GM18499 (cell line): ENCODE measurements around the gene GNAQ.
"Not testable (repeated sequence)": the region's sequence is repeated elsewhere in the genome, so short reads cannot be mapped to it uniquely, and the experiment has no call there.

ENCODE experiments used
- ATAC-seq: cut with Tn5 transposase; IDR thresholded peaks from one replicate; pipeline ENCODE4 v1.9.1; 2021; ENCODE audit warnings: moderate number of reproducible peaks; ENCODE audit not compliant: insufficient read depth, unreplicated experiment

GNAQ gene

DNA sequence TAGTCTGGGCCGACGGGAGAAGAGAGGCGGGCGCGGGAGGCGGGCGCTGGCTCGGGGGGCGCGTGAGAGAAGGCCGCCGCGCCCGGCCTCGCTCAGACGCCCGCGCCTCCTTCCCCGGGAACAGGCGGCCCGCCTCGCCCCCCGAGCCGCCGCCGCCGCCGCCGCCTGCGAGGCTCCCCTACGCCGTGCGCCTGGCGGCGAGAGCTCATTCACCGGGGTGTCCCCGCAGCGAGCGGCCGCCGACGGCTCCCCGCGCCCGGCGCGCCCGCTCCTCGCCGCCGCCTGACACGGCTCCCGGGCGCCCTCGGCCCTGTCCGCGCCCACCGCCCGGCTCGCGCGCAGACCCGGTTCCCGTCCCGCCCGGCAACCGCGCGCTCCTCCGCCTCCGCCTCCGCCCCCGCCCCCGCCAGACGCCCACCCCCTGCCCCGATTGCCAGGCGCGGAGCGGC, at the start of gene GNAQ:
TSS of gene GNAQ (minus strand) at position 368 of the 449 bp plus-strand sequence. CDS start 576 bp downstream, outside the sequence.
- ATAC-seq: no peak

DNA sequence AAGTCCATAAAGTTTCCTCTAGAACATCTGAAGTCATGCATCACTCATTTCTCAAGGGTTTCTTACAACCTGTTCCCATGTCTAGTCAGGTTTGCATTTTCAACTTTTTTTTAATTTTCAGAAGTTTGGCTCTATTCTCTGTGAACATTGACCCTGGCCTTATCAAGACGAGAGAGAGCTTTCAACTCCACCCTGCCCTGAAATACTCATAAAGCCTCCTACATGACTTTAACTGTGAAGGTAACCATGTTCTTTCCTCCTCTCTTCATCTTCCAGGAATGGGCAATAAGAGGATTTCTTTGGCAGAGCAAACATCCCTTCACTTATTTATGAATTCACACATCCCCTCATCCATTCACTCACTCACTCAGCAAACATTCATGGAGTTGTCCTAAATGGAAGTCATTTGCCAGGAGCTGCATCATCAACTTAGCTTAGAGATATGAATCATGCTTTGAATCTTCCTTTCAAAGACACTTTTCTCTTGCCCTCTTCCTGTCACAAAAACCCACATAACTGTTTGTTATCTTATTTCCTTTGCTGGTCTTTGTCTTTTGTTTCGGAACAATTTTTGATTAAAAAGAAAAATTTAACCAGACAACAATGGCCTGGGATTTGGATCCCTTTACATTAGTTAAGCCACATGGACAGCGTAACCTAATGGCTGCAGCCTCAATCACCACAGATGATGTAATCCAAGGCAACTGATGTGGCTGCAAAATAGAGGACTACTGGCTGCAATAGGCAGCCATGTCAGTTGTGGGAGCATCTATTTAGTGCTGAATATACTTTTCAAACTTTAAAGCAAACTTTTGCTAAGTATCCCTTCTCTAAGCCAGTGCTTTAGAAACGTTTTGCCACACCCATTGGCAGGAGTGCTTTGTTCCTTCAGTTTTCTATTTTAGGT, 43.0 kb upstream of the GNAQ start:
- no peak for ATAC-seq

DNA sequence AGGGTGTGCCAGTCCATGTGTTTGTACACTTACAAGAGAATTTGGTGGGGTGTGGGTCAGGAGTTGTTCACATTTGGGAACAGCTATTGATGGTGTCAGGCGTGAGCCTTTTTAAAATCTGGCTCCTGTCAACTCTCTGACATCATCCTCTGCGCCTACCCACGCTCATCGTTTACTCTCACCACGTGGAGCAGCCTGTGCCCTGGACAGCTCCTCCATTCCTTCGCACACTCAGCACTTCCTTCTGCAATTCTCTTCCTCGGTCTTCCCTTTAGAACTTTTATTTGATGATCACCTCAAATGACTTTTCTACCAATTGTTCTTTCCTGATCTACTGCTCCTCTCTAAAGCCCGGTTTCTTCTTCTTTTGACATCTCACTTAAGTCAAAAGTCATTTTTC, 42.1 kb upstream of the GNAQ start:
- ATAC-seq: no peak

DNA sequence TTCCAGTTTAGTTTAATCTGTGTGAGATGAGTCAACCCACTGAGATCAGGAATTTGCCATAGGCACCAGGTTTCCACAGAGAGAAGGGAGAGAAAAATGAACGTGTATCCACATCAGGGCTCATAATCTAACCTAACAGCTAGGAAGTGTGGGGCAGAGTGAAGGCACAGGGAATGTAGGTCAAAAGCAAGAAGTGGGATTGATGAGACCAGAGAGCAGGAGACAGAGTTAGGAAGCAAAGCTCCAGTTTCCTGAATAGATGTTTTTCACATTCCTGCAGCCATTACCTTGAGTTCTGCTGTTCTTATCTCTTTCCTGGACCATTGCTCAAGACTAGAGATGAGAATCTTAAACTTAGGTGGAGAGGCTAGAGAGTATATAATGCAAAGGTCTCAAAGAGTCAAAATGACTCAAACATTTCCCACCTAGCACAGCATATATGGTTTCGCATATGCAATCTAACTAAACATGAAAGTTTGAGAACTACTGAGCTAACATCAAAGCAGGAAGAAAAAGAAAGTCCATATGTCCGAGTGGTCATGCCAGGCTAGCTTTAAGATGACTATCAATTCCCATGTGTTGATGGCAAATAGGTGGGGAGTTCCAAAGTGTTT, 41.1 kb upstream of the GNAQ start:
- ATAC-seq: no peak

DNA sequence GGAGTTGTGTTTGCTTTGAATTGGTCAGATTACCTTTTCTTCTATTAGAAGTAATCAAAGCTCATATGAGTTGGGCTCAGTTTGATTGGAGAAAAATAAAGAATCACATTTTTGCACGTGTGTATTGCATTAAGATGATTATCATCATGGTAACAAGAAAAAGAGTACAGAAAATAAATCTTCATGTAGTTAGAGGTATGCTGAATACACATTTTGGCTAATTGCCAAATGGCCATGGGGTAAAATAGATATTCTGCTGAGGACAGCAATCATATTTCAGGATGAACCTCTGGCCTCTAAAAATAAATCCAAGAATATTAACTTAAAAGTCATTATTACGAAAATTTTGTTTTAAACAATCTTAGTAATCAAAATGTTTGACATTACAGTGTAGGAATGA, 38.9 kb upstream of the GNAQ start:
- no peak for ATAC-seq

DNA sequence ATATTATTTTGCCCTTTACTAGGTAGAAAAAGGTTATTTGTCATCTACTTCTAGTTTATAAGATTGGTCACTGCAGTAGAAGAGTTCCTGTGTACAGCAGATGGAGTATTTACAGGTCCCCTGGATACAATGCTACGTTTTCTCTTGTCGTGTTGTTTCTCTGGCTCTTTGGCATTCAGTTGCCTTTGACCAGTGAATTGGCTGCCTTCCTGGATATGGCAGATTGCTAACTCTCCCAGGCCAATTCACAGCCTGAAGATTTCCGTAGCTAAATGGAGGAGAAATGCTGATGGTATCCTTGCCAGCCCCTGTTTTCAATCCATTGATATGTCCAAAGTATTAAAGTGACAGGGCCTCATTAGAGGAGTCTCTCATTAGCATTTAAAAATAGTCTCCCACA, 32.5 kb upstream of the GNAQ start:
- no peak for ATAC-seq

DNA sequence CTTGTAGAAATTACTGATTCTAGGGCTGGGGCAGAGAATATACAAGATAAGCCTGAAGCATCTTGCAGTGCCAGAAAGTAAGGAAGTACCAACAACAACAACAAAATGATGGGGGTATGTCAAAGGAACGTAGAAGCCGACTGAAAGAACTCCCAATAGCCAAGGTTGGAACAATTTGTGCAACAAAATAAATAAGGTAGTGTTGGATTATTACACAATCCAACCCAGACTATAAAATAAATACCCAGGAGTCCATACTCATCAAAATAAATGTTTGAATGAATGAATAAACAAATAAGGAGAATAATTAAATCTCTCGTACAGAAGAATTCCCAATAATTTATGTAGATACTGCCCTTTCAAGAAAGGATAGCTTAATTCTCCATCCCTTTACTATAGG, 31.1 kb upstream of the GNAQ start:
- ATAC-seq: no peak

DNA sequence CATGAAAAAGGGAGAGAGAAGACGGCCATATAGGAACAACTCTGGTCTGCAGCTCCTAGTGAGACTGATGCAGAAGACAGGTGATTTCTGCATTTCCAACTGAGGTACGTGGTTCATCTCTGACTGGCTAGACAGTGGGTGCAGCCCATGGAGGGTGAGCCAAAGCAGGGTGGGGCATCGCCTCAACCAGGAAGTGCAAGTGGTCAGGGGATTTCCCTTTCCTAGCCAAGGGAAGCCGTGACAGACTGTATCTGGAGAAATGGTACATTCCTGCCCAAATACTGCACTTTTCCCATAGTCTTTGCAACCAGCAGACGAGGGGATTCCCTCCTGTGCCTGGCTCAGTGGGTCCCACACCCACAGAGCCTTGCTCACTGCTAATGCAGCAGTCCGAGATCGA, 22.6 kb upstream of the GNAQ start:
- ATAC-seq: not testable (repeated sequence)

DNA sequence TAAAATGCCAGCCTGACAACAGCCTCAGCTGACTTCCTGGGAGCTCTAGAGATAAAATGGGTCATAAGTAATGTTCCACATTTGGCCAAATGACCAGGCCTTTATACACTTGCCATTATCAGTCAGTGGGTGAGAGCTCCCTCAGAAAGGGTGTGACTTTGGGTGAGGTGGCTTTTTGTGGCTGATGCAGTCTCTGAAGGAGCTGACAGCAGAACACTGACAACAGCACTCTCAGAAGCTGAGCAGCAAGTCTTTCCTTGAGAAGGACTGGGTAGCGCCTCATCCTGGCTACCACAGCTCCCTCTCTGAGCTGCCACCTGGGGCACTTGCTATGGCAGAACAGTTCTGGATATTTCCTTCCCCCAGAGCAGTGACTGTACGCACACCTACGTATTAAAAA, 22.0 kb upstream of the GNAQ start:
- ATAC-seq: no peak

DNA sequence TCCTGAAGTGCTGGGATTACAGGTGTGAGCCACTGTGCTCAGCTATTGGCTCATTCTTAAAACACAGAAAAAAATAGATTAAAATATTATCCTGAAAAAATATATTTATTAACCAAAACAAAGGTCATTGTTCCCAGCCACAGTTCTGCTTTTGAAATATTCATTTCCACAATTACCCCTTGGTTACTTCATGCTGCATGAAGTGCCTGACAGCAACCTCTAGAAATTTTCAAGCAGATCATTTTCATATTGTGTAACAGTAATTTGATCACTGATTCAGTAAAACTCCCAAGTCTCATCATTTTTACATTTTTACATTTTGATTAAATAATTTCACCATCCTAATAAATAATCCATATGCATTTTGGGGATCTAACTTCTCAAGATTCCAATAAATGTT, 18.8 kb upstream of the GNAQ start:
- ATAC-seq: no peak

DNA sequence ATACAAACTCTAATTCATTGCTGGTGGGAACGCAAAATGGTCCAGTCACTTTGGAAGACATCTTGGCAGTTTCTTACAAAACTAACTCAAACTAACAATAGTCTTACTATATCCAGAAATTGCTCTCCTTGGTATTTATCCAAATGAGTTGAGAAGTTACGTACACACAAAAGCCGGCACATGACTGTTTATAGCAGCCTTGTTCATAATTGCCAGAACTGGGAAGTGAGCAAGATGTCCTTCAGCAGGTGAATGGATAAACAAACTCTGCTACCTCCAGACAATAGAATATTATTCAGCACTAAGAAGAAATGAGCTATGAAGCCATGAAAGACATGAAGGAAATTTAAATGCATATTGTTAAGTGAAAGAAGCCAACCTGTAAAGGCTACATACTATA, 17.9 kb upstream of the GNAQ start:
- no peak for ATAC-seq

DNA sequence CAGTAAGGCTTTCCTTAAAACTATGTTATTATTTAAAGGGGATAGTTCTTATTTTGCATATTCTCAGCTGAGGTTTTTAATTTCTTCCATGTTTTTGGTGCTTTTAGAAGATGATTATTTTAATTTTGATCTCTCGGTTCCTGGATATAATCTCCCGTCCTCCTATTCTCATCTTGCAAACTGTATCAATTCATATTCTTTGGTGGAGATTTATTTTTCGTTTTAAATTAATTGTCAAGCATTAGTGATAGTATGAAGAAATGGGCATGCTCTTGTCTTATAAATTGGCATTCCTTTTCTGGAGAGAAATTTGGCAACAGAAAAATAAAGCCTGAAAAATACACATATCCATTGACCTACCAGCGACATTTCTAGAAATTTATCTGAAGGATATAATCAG, 15.5 kb upstream of the GNAQ start:
- no peak for ATAC-seq

DNA sequence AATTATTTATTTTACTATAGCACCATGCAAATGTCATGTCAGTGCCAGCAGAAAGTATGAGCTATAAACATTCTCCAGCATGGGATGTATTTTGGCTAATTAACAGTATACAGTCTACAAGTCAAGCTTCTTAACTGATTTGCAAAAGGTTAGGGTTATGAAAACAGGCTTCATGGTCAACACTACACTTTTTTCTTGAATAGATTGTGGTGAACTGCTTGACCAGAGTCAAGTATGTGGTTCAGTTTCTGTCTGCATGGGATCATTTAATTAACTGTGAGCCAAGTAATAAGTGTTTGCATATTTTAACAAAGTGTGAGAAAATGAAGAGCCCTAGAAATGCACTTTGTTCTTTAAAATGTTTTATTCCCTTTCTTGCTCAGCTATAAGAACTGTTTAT, 14.5 kb upstream of the GNAQ start:
- ATAC-seq: no peak

DNA sequence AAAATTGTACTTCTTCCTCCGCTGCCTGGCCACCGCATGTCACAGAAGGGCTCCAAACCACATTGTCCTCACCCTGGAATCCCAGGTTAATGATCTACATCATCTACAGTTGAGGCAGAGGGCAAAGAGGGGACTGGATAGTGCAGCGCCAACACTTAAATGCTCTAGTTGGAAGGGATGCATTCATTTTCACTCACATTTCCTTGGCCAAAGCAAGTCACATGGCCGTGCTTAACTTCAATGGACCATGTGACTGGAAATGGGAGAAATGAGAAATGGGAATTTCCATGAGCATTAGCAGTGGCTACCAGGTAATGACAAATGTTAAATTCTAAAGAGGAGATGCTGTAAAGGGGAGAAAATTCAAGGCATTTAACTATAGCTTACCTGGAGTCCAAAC, 13.3 kb upstream of the GNAQ start:
- ATAC-seq: no peak

DNA sequence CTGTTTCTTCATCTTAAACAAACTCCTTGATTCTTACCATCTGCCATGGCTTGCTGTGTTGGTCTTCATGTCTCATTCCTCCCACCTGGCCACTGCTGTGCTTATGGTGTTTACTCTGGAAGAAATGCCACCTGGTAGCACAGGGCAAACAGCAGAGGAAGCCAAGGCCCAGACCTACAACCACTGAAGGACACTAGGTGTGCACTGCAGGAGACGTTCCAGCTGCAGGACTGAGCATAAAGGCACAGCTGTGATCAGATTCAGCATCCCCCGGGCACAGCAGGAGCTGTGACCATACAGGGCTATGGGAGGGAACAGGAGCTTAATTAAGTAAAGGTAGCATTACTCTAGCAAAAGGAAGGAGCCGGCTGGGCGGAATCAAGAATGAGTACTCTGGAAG, 12.6 kb upstream of the GNAQ start:
- ATAC-seq: no peak

DNA sequence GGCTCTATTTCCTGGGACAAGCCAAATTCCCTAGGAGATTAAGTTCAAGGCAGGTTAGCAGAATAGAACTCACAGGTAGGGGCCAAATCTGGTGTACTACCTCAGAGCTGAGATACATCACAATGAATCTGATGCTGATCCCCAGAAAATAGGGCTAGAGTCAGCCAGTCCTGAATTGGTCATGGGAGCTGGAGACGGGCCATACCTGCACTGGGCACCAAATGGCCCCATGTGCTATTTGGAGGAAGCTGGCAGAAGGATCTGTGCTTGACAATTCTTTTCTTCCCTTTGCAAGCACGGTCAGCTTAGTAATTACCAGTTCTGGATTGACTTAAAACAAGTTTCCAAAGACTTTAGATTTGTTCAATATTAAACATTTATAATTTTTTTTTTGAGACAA, 10.4 kb upstream of the GNAQ start:
- no peak for ATAC-seq

DNA sequence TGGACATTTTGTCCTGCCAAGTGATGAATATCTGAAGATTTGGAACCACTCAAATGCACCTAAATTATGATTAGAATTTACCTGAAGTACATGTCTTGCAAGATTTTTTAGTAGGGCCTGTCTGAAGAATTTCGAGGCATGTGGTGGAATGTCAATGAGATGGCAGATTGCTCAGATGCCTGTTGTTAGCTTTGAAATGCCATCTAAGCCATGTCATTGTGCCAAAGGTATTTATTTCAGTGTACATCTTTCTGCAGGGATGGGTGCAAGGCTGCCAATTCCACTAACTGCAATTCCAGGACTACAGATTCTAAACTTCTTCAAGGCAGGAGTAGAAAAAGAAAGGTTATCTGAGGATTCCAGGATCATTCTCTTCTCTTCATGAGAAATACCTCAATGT, 9.1 kb upstream of the GNAQ start:
- ATAC-seq: no peak

DNA sequence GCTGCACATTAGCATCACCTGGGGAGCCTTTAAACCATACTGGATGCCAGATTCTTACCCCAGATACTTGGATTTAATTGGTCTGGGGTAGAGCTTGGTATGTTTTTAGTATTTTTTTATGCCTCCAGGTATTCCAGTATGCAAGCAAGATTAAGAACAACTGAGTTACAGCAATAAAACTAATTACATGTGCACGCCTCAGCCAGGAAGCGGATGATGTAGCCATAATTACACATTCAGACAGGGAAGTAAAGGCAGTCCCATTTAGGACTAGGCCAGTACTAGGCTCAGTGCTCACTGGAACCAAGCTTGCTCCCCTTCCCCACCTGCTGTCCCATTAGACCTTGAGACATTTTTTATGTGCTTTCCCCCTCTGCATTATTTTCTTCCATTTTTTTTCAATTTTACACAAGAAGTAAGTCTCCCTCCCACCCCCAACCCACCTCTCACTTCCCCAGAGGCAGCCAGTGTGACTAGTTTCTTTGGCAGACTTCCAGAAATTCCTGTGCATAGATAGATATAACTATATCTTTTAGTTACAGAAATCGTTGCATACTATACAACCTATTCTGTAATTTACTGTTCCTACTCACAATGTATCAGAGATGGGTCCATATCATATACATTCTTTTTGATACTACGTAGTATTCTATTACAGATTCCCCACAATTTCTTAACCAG, 7.1 kb upstream of the GNAQ start:
- no peak for ATAC-seq

DNA sequence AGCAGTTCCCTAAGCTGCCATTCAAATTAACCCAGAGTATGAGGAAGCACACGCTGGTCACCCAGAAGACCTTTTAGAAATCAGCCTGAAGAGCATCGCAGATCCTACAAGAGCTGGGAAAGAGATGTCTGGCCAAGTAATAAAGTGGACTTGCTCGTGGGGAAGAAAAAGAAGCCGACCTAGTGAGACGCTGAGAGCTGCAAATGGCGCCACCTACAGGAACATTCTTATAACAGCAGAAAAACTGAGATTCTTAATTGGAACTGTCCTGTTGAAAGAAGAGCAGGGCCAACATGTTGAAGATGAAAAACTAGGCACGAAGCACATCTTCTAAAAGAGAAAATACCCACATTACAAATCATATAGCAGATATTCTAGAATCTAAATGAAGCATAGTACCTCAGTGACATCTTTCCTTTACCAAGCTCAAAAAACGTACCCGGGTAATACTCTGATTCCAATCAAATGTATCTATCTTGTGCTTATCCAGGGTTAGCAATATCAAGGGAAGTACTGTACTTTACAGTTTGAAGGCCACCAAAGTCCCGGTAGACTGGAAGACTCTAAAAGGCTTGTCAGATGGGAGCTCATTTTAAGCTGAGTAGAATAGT, 3.9 kb upstream of the GNAQ start:
- ATAC-seq: no peak

DNA sequence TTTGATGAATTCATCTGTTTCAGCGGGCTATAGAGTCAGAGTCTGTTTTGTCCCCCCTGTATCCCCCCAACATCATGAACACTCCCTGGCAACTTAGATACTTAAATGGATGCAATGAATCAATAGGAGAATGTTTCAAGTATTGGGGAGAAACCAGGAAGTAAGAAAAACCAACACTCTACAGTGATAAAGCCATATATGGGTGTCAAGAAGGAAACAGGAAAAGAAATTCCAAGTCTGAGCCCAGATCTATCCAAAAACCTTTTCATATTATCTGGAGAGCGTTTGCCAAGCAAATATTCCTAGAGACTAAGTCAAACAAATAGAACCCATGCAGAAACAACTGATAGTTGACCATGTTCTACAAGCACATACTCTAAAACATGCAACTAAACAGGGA, 2.3 kb upstream of the GNAQ start:
- ATAC-seq: no peak
